NCI-H128 (cell line): ENCODE measurements around the gene CAMKK1.
"Not testable (repeated sequence)": the region's sequence is repeated elsewhere in the genome, so short reads cannot be mapped to it uniquely, and the experiment has no call there.

Experiments
- DNase-seq: peaks from one replicate; lab custom pipeline; 2025; ENCODE audit not compliant: unreplicated experiment; lab: John Stamatoyannopoulos, UW

CAMKK1 gene

GRCh38 chr17:3848229-3848835 is 44.5 kb downstream of the CAMKK1 start:
- no peak for DNase-seq

- no peak for DNase-seq
Measured at GRCh38 chr17:3847165-3847670, 45.6 kb downstream of the CAMKK1 start.

- DNase-seq: no peak
Measured at GRCh38 chr17:3846437-3847164, 46.3 kb downstream of the CAMKK1 start.

DNA sequence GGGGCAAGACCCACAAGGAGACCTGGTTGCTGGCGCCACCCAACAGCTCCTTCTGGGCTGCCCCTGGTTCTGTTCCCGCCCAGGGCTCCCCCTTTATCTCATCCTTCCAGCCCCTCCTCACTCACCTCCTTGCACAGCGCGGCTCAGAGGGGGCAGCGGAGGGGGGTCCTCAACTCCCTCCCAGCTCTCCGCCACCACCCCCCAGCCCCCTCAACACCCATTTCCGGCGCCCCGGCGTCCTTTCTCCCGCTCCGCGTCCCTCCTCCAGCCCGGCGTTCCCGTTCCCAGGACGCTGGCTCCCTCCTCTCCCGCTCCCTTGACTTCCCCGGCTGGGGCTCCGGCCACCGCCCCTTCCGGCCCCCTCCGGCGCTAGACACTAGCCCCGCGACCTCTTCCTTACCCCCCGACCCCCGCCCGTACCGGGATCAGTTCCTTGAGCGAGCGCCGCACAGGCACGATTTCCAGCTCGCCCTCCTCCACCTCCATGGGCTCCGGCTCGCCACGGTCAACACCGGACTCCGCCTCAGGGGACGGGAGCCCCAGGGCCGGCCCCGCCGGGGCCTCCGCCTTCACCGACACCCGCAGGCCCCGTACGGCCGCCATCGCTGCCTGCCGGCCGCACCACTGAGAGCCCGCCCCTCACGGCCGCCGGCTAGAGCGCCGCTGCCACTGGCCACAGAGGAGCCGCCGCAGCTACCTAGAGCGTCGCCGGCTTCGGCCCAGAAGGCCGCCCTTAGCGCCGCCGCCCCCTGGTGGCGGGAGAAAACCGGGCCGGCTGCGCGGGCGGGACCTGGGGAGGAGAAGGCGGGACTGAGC is 47.0 kb downstream of the CAMKK1 start, which contains the start of gene NCBP3:
Gene NCBP3, minus strand, starts transcription at position 626 of the 816 bp plus-strand sequence. Its CDS starts 23 bp downstream, at position 603.
- DNase-seq: peak; percentile 66

DNA sequence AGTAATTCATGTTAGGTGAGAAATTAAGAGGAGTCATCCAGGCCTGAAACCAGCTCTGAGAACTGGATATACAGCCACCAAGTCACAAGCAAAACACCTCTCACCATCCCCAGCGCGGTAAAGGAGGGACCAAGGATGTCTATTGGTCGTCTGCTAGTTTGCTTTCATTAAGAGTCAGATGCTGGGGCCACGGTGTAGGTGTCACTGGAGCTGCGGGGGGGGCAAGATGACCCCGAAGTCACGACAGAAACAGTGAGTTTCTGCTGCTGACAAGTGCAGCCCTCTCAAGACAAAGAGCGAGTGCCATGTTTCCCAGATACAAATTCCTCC is 47.6 kb downstream of the CAMKK1 start:
- no peak for DNase-seq

GRCh38 chr17:3844556-3844955 is 48.3 kb downstream of the CAMKK1 start:
- not testable (repeated sequence) for DNase-seq

GRCh38 chr17:3843935-3844516 is 48.8 kb downstream of the CAMKK1 start:
- DNase-seq: no peak

- no peak for DNase-seq
Measured at GRCh38 chr17:3838206-3838605, 54.6 kb downstream of the CAMKK1 start.

DNA sequence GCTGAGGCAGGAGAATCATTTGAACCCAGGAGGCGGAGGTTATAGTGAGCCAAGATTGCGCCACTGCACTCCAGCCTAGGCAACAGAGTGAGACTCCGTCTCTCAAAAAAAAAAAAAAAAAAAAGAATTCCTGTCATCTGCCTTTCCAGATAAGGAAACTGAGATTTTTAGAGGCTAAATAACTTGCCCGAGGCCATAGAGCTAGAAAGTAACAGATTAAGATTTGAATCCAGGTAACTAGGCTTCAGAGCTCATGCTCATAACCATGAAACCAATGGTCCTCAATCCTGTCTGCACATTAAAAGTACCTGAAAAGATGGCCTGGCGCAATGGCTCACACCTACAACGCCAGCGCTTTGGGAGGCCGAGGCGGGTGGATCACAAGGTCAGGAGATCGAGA is 56.3 kb downstream of the CAMKK1 start:
- no peak for DNase-seq

DNA sequence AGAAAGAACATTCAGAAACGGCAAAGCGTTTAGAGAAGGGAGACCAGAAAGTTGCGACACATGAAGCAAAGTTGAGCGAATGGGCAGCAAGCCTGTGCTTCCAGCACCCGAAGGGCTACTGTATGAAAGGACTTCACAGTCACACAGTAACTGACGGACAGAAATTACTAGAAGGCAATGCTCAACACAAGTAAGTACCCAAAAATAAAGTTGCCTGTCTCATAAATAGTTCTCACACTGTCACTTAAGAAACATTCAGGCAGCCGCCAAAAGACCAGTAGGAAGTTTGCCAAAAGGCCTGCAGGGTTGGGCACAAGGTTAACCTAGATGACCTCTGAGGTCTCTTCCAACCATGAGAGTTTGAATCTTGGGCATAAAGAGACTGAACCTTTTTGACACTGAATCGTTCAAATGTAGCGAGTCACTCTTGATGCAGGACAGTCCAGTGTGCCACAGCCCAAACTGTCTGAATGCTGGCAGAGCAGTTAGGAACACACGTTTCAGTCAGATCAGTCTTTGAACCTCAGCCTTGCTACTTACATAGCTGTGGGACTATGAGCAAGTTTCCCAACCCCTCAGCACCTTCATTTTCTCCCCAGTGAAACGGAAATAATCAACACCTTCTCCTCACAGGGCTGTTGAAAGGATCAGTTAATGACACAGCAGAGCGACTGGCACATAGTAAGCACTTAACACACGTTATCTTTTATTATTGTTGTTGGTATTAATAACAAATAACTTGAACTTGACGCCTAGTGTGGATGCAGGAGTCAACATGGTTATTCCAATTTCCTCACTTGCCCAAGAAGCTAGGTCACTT is 57.2 kb downstream of the CAMKK1 start:
- no peak for DNase-seq

DNA sequence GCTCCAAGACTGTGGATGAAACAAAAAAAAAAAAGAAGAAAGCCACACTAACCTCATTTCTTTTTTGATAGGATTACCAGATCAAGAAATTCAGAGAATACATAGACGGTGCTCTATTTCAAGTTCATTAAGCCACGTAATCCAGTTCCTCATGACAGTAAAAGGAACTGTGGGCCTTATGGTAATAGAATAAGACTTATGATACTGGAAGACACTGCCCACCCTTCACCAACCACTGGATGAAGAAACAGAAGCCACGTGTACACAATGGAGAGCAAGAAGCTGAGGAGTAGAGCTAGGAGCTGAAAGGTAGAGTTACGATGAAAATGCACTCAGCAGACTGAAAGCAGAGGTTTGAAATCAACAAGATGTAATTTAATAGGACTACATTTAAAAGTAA is 58.0 kb downstream of the CAMKK1 start:
- no peak for DNase-seq

GRCh38 chr17:3828852-3829232 is 64.0 kb downstream of the CAMKK1 start:
- no peak for DNase-seq

GRCh38 chr17:3828151-3828851 is 64.6 kb downstream of the CAMKK1 start:
- no peak for DNase-seq

GRCh38 chr17:3827124-3827773 is 65.6 kb downstream of the CAMKK1 start:
- DNase-seq: no peak

DNA sequence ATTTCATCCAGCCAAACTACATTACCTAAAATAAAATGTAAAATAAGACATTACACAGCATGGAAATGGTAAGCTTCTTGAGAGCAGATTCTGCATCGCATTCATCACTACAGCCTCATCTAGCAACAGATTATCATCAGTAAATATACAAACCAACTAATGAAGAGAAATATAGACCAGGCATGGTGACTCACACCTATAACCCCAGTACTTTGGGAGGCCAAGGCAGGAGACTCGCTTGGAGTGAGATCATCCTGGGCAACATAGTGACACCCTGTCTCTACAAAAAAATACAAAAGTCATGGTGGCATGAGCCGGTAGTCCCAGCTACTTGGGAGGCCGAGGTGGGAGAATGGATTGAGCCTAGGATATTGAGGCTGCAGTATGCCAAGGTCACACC is 66.7 kb downstream of the CAMKK1 start:
- no peak for DNase-seq

DNA sequence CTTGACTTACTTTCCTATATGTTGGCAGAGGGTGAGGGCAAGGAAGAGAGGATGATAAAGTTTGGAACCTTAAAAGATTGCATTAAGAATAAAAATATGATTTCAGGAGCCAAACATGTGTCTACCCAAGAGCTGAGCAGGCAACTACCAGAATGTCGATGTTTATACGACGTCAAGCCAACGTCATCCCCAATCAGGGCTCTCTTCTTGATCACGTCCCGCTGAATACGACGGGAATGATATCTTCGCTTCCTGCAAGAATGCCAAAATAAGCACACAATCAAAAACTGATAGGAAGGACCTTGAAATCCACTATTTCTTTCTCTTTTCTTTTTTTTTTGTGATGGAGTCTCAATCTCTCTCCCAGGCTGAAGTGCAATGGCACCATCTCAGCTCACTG is 71.8 kb downstream of the CAMKK1 start:
- DNase-seq: no peak

DNA sequence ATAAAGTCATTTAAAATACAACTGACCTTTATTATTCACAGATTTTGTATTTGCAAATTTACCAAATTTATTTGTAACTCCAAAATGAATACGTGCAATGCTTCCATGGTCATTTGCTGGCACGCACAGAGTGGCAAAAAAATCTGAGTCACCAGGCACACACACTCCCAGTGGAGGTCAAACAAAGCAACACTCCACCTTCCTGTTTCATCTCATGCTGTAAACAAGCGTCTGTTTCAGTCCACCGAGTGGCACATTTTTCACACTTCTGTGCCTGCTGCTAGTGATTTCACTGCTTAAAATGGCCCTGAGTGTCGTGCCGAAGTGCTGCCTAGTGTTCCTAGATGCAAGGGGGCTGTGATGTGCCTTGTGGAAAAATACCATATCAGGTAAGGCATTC is 74.1 kb downstream of the CAMKK1 start:
- no peak for DNase-seq

DNA sequence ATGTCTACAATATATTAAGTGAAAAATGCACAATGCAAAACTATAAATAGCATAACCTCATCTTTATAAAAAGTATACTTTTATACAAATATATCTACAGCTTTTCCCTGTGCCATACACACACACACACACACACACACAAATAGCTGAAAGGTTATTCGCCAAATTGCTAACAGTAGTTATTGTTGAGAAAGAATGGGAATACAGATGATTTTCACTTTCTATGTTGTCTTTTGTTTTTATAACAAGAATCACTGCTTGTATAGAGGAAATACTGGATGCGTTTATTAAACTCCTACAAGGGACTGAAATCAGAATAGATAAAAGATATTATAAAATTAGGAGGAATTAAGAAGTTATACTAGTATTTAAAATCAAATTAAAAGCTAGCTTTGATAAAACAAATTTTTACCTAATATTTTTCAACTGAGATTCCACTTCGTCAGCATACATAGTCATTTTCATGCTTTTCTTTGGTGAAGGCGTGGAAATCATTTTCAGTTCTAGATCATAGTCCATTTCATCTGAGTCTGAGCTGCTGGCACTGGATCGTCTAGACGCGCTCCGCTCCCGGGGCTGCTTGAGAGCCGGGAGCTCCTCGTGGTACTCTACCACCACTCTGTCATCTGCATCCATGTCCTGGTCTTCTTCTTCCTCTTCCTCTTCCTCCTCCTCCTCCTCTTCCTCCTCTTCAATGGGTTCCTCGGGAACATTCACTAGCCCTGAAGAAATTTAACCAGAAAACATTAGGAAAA is 74.8 kb downstream of the CAMKK1 start:
- DNase-seq: no peak

DNA sequence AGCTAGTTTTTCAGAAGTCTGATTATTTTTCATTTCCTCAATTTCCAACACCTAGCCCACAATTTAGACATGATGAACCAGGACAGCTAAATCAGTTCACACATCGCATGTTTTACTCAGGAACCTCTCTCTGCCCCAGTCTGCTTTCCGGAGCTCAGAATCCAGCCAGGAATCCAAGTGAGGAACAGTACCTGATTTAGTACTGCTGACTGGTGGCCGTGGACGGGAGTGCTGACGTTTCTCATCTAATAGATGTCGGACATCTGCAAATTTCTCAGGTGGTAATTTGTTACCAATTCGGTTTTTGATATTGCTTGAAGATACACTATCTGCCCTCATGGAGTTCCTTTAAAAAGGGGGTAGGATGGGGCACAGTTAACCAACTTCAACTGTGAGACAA is 76.9 kb downstream of the CAMKK1 start:
- DNase-seq: no peak
